Endothelial cell of umbilical vein (primary cell): Measurements from ENCODE around the gene TP53RK. TPM values are rescaled to one million over a fixed set of nuclear protein-coding genes. Genes with fewer than 3 reads are reported as not detected.

Experiments
- BruUV-seq: library from RNA; stranded (reverse); fragments of 400-500 nt; replicated peaks from 2 replicates; lab custom pipeline; 2021; lab: Mats Ljungman, UMichigan
- CTCF ChIA-PET: fragments of 300-600, 350-600 bp; sonication (Branson Sonifier 250); formaldehyde crosslinking; loops from one replicate; lab custom pipeline; 2021; ENCODE audit warnings: antibody characterized with exemption, inconsistent platforms; lab: Charles Lee
- POLR2A ChIA-PET: fragments of 300-600, 350-600 bp; sonication (Branson Sonifier 250); formaldehyde crosslinking; loops from one replicate; lab custom pipeline; 2021; ENCODE audit warnings: antibody characterized with exemption, inconsistent platforms; lab: Charles Lee
- DNase-seq: peaks from one replicate; pipeline ENCODE4 v3.0.0-alpha.2; 2011; ENCODE audit warnings: low read depth, low spot score
- FAIRE-seq: peaks from 2 replicates; lab custom pipeline; 2011; peaks lifted over from hg19 to GRCh38; lab: Jason Lieb, UNC
- H2AFZ ChIP-seq: 2 replicates; pipeline ENCODE4 v1.6.0; 2012; ENCODE audit warnings: low read depth, low read length, control low read depth, inconsistent platforms
- H3K27ac ChIP-seq: 2 replicates; pipeline ENCODE4 v1.5.1; 2011; ENCODE audit warnings: low read depth, mild to moderate bottlenecking, control low read depth, low read length, moderate library complexity; ENCODE audit not compliant: insufficient read depth
- H3K27me3 ChIP-seq, 2 experiments: 2 replicates each; pipeline versions ENCODE4 v1.6.0 to v1.6.1; 2011; ENCODE audit warnings: low read length in 2 of 2, mixed read lengths in 1 of 2; ENCODE audit not compliant: control insufficient read depth in 2 of 2, insufficient read depth in 2 of 2
- H3K36me3 ChIP-seq, 2 experiments: 2 replicates in 1 of 2; 3 replicates in 1 of 2; pipeline ENCODE4 v1.5.1; 2011; ENCODE audit warnings: low read length in 2 of 2, mild to moderate bottlenecking in 1 of 2, moderate library complexity in 1 of 2; ENCODE audit not compliant: control insufficient read depth in 2 of 2, insufficient read depth in 2 of 2; ENCODE audit errors: extremely low read depth in 1 of 2
- H3K4me1 ChIP-seq: 3 replicates; pipeline ENCODE4 v1.5.1; 2011; ENCODE audit warnings: mild to moderate bottlenecking, low read length; ENCODE audit not compliant: control insufficient read depth, insufficient read depth; ENCODE audit errors: extremely low read depth
- H3K4me2 ChIP-seq: 2 replicates; pipeline ENCODE4 v1.6.1; 2011; ENCODE audit warnings: low read length, control low read depth, mixed read lengths; ENCODE audit not compliant: insufficient read depth
- H3K4me3 ChIP-seq, 3 experiments: fragments of 200-600 bp in 1 of 3; sonication (generic), shearing (Covaris generic) in 1 of 3; replicated peaks in 1 of 3; 2 replicates each; pipeline ENCODE4 v1.5.1; 2011 to 2016; ENCODE audit warnings: control low read depth in 3 of 3, low read length in 3 of 3, mild to moderate bottlenecking in 2 of 3, inconsistent platforms in 1 of 3, low read depth in 1 of 3, moderate library complexity in 1 of 3; ENCODE audit not compliant: insufficient read depth in 1 of 3
- H3K79me2 ChIP-seq: 2 replicates; pipeline ENCODE4 v1.6.0; 2012; ENCODE audit warnings: low read length, inconsistent platforms; ENCODE audit not compliant: control insufficient read depth, insufficient read depth
- H3K9ac ChIP-seq: replicated peaks from 2 replicates; pipeline ENCODE3; 2011; ENCODE audit warnings: low read length, control low read depth; ENCODE audit not compliant: insufficient read depth; ENCODE audit errors: extremely low read depth
- H3K9me1 ChIP-seq: replicated peaks from 3 replicates; pipeline ENCODE4 v1.6.0; 2011; ENCODE audit warnings: mild to moderate bottlenecking, low read length; ENCODE audit not compliant: control insufficient read depth, insufficient read depth; ENCODE audit errors: extremely low read depth
- H3K9me3 ChIP-seq: replicated peaks from 2 replicates; pipeline ENCODE4 v1.5.1; 2012; ENCODE audit warnings: low read length, inconsistent platforms; ENCODE audit not compliant: control insufficient read depth, insufficient read depth
- H4K20me1 ChIP-seq: replicated peaks from 2 replicates; pipeline ENCODE3; 2011; ENCODE audit warnings: mild to moderate bottlenecking, low read length; ENCODE audit not compliant: control insufficient read depth, insufficient read depth; ENCODE audit errors: extremely low read depth
- CTCF ChIP-seq, 2 donors: IDR thresholded peaks; 1 replicate in 1 of 2; 2 replicates in 1 of 2; pipeline ENCODE4 v1.5.1; 2011; ENCODE audit warnings: low read length in 2 of 2, mild to moderate bottlenecking in 2 of 2, moderate library complexity in 2 of 2, control low read depth in 1 of 2, inconsistent platforms in 1 of 2, low read depth in 1 of 2; ENCODE audit not compliant: insufficient read depth in 1 of 2; ENCODE audit errors: extremely low read depth in 1 of 2
- EZH2 ChIP-seq: IDR thresholded peaks from 2 replicates; pipeline ENCODE4 v1.6.1; 2012; ENCODE audit warnings: borderline replicate concordance, low read depth, mild to moderate bottlenecking, moderate library complexity, low read length, inconsistent platforms; ENCODE audit not compliant: severe bottlenecking
- FOS ChIP-seq: IDR thresholded peaks from 2 replicates; pipeline ENCODE4 v1.6.1; 2011; ENCODE audit warnings: mild to moderate bottlenecking, low read length, moderate library complexity, borderline replicate concordance; ENCODE audit not compliant: insufficient read depth
- GATA2 ChIP-seq: IDR thresholded peaks from 2 replicates; pipeline ENCODE4 v1.7.0; 2011; ENCODE audit warnings: low read depth, mild to moderate bottlenecking, moderate library complexity, mixed read lengths, low read length; ENCODE audit not compliant: insufficient read length, insufficient read depth
- JUN ChIP-seq: IDR thresholded peaks from 2 replicates; pipeline ENCODE4 v1.6.1; 2011; ENCODE audit warnings: borderline replicate concordance, low read depth; ENCODE audit not compliant: insufficient read length, insufficient read depth
- MYC ChIP-seq: IDR thresholded peaks from one replicate; pipeline ENCODE4 v1.6.1; 2011; ENCODE audit warnings: mild to moderate bottlenecking, low read depth, low read length
- POLR2A ChIP-seq: IDR thresholded peaks from 2 replicates; pipeline ENCODE4 v1.6.1; 2012; ENCODE audit warnings: low read depth, mild to moderate bottlenecking, control low read depth, low read length
- POLR2AphosphoS5 ChIP-seq: IDR thresholded peaks from 2 replicates; pipeline ENCODE4 v1.6.1; 2012; ENCODE audit warnings: low read depth, mild to moderate bottlenecking, control low read depth, low read length, moderate library complexity; ENCODE audit not compliant: insufficient read depth
- dilution Hi-C: fragments of 300-500 bp; cut with MboI; formaldehyde crosslinking; loops from one replicate; pipeline ENCODE4 v1.15.0; 2019; ENCODE audit warnings: low sequenced_read_pairs; ENCODE audit not compliant: extremely low pct_ligation_motif_present
- intact Hi-C: fragments of 100-400 bp; cut with micrococcal nuclease; formaldehyde crosslinking; loops from one replicate; pipeline ENCODE4 v1.10.0; 2022
- polyA plus RNA-seq, 4 experiments: library from polyadenylated mRNA; depleted of rRNA in 3 of 4; stranded (reverse) in 3 of 4; unstranded in 1 of 4; fragments of >200 nt; gene quantifications; 2 replicates each; pipeline versions ENCODE4 v1.2.1 to v1.2.3, GENCODE V29; 2011 to 2012; ENCODE audit warnings: missing spikeins in 1 of 4
- total RNA-seq: library from RNA; stranded (reverse); gene quantifications from 2 replicates; pipeline ENCODE4 v1.2.3, GENCODE V29; 2021
- TF ChIP-seq, protein P1 (sequence below): IDR thresholded peaks from 2 replicates; pipeline ENCODE4 v1.6.1; 2011; ENCODE audit not compliant: insufficient read depth, insufficient read length

Gene TP53RK
- total and polyA plus RNA-seq, 2 donors (not counting 3 experiments of a cell fraction or from before 2014, with no cell fraction given), result 7.0 to 13.1 TPM

- Histone ChIP-seq H3K9ac (no peak overlapping the region), H2AFZ (no peak overlapping the region), H3K27me3 (no peaks in the 10 kb centered on the region), H3K36me3 (no peaks in the 10 kb centered on the region), H3K9me3 (no peaks in the 10 kb centered on the region), H3K4me3 (no peak overlapping the region), H3K4me1 (no peaks in the 10 kb centered on the region), H3K27ac (no peak overlapping the region), H3K9me1 (no peaks in the 10 kb centered on the region), H3K79me2 (no peaks in the 10 kb centered on the region), H3K4me2 (no peak overlapping the region), H4K20me1 (no peaks in the 10 kb centered on the region)
- FAIRE-seq (no peak), DNase-seq (no peak)
- POLR2A ChIA-PET, result no interaction called here
- dilution Hi-C loops (no loop called here), intact Hi-C loops (no loop called here)
- TF ChIP-seq GATA2 (no peak), EZH2 (no peak), POLR2AphosphoS5 (no peak), CTCF (IDR thresholded peaks at IDR 0.05; ENCODE audit: extremely low read depth in 1 of 2, insufficient read depth in 1 of 2, low read depth in 1 of 2, low read length in 2 of 2) (no peak), JUN (no peak), POLR2A (no peak), MYC (no peak), FOS (no peak)
- TF ChIP-seq, protein P1, sequence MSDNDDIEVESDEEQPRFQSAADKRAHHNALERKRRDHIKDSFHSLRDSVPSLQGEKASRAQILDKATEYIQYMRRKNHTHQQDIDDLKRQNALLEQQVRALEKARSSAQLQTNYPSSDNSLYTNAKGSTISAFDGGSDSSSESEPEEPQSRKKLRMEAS, result no peak
- BruUV-seq, result no TSS peak
- CTCF ChIA-PET, result no interaction called here
Measured at GRCh38 chr20:46636514-46636913, 52.7 kb downstream of the TP53RK start.
